WTC11 (cell line): ENCODE results near the gene CD86.

Experiments used
- ATF2 ChIP-seq: sonication (generic); formaldehyde crosslinking; IDR thresholded peaks from 2 replicates; pipeline ENCODE4 v1.8.1; 2022; ENCODE audit warnings: low read depth, missing genetic modification reagents, borderline replicate concordance
- CREB1 ChIP-seq: sonication (generic); formaldehyde crosslinking; IDR thresholded peaks from 2 replicates; pipeline ENCODE4 v1.8.0; 2023; ENCODE audit warnings: mild to moderate bottlenecking, missing genetic modification reagents
- CTCF ChIP-seq: fragments of 200-600 bp; IDR thresholded peaks from 2 replicates; pipeline ENCODE4 v1.8.0; 2022; ENCODE audit warnings: antibody characterized with exemption
- E2F1 ChIP-seq: sonication (generic); formaldehyde crosslinking; IDR thresholded peaks from 2 replicates; pipeline ENCODE4 v1.8.0; 2022; ENCODE audit warnings: mild to moderate bottlenecking, missing genetic modification reagents
- NFE2L1 ChIP-seq: sonication (generic); formaldehyde crosslinking; IDR thresholded peaks from 2 replicates; pipeline ENCODE4 v1.8.1; 2023; ENCODE audit warnings: missing genetic modification reagents
- TEAD4 ChIP-seq: sonication (generic); formaldehyde crosslinking; IDR thresholded peaks from 2 replicates; pipeline ENCODE4 v1.8.0; 2022; ENCODE audit warnings: mild to moderate bottlenecking, missing genetic modification reagents
- ZBTB43 ChIP-seq: sonication (generic); formaldehyde crosslinking; IDR thresholded peaks from 2 replicates; pipeline ENCODE4 v1.8.1; 2023; ENCODE audit warnings: mild to moderate bottlenecking, missing genetic modification reagents
- ZNF512 ChIP-seq: sonication (generic); formaldehyde crosslinking; IDR thresholded peaks from 2 replicates; pipeline ENCODE4 v1.8.1; 2022; ENCODE audit warnings: missing genetic modification reagents, borderline replicate concordance

GRCh38 chr3:122107171-122107570 lies 52.0 kb downstream of the CD86 start:
- TF ChIP-seq CTCF (no peak), CREB1 (CRISPR knock-in tag) (no peak), NFE2L1 (CRISPR knock-in tag) (no peak), ZNF512 (CRISPR knock-in tag) (no peak), ZBTB43 (CRISPR knock-in tag) (no peak), ATF2 (no peak), E2F1 (no peak), TEAD4 (no peak)
